Renal cortical epithelial cell (primary cell): Measurements from ENCODE around the gene CDR2. TPM values are rescaled to one million over a fixed set of nuclear protein-coding genes. Genes with fewer than 3 reads are reported as not detected.
A peak's percentile ranks its signal among the peaks of the same experiment; 100 is the strongest.
"Not testable (repeated sequence)": the region's sequence is repeated elsewhere in the genome, so short reads cannot be mapped to it uniquely, and the experiment has no call there.

Experiments used
- DNase-seq: peaks from one replicate; pipeline ENCODE4 v3.0.0-alpha.2; 2011; ENCODE audit warnings: low read depth
- total RNA-seq: library from RNA; depleted of rRNA; stranded (reverse); fragments of >200 nt; gene quantifications from 2 replicates; pipeline ENCODE4 v1.2.3, GENCODE V29; 2014

CDR2 gene
- total RNA-seq, 1 donor from 2014 or later: 107 TPM

- no peak for DNase-seq
Observed at GRCh38 chr16:22375963-22376640, 1.7 kb upstream of the CDR2 start.

- DNase-seq: no peak
Observed at GRCh38 chr16:22375117-22375962, 921 bp upstream of the CDR2 start.

GRCh38 chr16:22373662-22374310 is 633 bp downstream of the CDR2 start:
- DNase-seq: no peak

- no peak for DNase-seq
Observed at GRCh38 chr16:22372882-22373661, 1.3 kb downstream of the CDR2 start.

GRCh38 chr16:22370038-22370820 is 4.2 kb downstream of the CDR2 start:
- no peak for DNase-seq

GRCh38 chr16:22369221-22369811 is 5.1 kb downstream of the CDR2 start:
- DNase-seq: peak; percentile 63

- DNase-seq: not testable (repeated sequence)
Observed at GRCh38 chr16:22368200-22368826, 6.1 kb downstream of the CDR2 start.

GRCh38 chr16:22366889-22367288 is 7.5 kb downstream of the CDR2 start:
- DNase-seq: peak; percentile 52

- no peak for DNase-seq
Observed at GRCh38 chr16:22366371-22366770, 8.0 kb downstream of the CDR2 start.

- no peak for DNase-seq
Observed at GRCh38 chr16:22364241-22364640, 10.2 kb downstream of the CDR2 start.

GRCh38 chr16:22360963-22361659 is 13.3 kb downstream of the CDR2 start:
- DNase-seq: no peak

- DNase-seq: no peak
Observed at GRCh38 chr16:22359679-22360078, 14.7 kb downstream of the CDR2 start.

GRCh38 chr16:22358000-22358399 is 16.4 kb downstream of the CDR2 start:
- no peak for DNase-seq

- no peak for DNase-seq
Observed at GRCh38 chr16:22357635-22357971, 16.8 kb downstream of the CDR2 start.

GRCh38 chr16:22356930-22357634 is 17.3 kb downstream of the CDR2 start:
- DNase-seq: no peak

- DNase-seq: no peak
Observed at GRCh38 chr16:22355487-22355908, 18.9 kb downstream of the CDR2 start.

GRCh38 chr16:22353933-22354541 is 20.4 kb downstream of the CDR2 start:
- DNase-seq: peak; percentile 98

GRCh38 chr16:22353191-22353919 is 21.1 kb downstream of the CDR2 start:
- DNase-seq: peak; percentile 93
